Mesenteric fat pad (tissue), 1 donor: ENCODE data around the gene IMP3. TPM values are rescaled to one million over a fixed set of nuclear protein-coding genes. Genes with fewer than 3 reads are reported as not detected.

ENCODE experiments used
- DNase-seq: peaks from one replicate; pipeline ENCODE4 v3.0.0-alpha.2; 2020; ENCODE audit warnings: low spot score
- total RNA-seq: library from RNA; stranded (reverse); fragmentation: NEBNext Ultra II Directional; extraction: Animal tissue kit (Norgen Biotek cat#: 25700); gene quantifications from one replicate; pipeline ENCODE4 v1.2.1, GENCODE V29; 2021
- donor health status: DM: yes; HTN: yes; CAD: no.

The IMP3 gene
- total RNA-seq, 1 donor from 2014 or later: 67.5 TPM

GRCh38 chr15:75625542-75626347 is 14.3 kb downstream of the IMP3 start, which contains the start of gene SNUPN:
SNUPN (minus strand) TSS chr15:75625725; CDS start chr15:75621051, 4,674 bp downstream.
- DNase-seq: peak; percentile 98

GRCh38 chr15:75622505-75622904 is 17.5 kb downstream of the IMP3 start:
- no peak for DNase-seq

GRCh38 chr15:75620841-75621391 is 19.1 kb downstream of the IMP3 start:
- DNase-seq: no peak

- no peak for DNase-seq
Measured at GRCh38 chr15:75620058-75620820, 19.8 kb downstream of the IMP3 start.

GRCh38 chr15:75616766-75617165 is 23.3 kb downstream of the IMP3 start:
- no peak for DNase-seq

- DNase-seq: no peak
Measured at GRCh38 chr15:75606711-75607699, 33.0 kb downstream of the IMP3 start.

- no peak for DNase-seq
Measured at GRCh38 chr15:75606026-75606425, 34.0 kb downstream of the IMP3 start.

GRCh38 chr15:75599401-75599800 is 40.6 kb downstream of the IMP3 start:
- DNase-seq: no peak

- DNase-seq: no peak
Measured at GRCh38 chr15:75598361-75598760, 41.7 kb downstream of the IMP3 start.

GRCh38 chr15:75597667-75598341 is 42.2 kb downstream of the IMP3 start:
- DNase-seq: no peak

- DNase-seq: no peak
Measured at GRCh38 chr15:75596703-75597345, 43.2 kb downstream of the IMP3 start.

- DNase-seq: no peak
Measured at GRCh38 chr15:75594276-75594675, 45.7 kb downstream of the IMP3 start.

GRCh38 chr15:75591655-75592364 is 48.2 kb downstream of the IMP3 start:
- peak; percentile 9 for DNase-seq

- no peak for DNase-seq
Measured at GRCh38 chr15:75590239-75590638, 49.8 kb downstream of the IMP3 start.

Other genes with a start within 250 kb of the IMP3 start
- gene SIN3A, start 188.5 kb downstream of the IMP3 start, total RNA-seq: 41.9 TPM
- gene PTPN9, start 60.9 kb downstream of the IMP3 start, total RNA-seq: 20.5 TPM
- 22.0 TPM for gene SNUPN, start 14.5 kb downstream of the IMP3 start, total RNA-seq
- 25.1 TPM for gene SNX33, start 7.7 kb upstream of the IMP3 start, total RNA-seq
- 105 TPM for gene CSPG4, start 72.6 kb upstream of the IMP3 start, total RNA-seq
- gene UBE2Q2, start 203.2 kb upstream of the IMP3 start, total RNA-seq: 34.4 TPM